Tibial nerve (tissue), 4 donors: Measurements from ENCODE around the gene SDE2. TPM values are rescaled to one million over a fixed set of nuclear protein-coding genes. Genes with fewer than 3 reads are reported as not detected.

Source experiments
- DNase-seq, 2 donors: peaks; one replicate each; pipeline ENCODE4 v3.0.0-alpha.2; 2019; ENCODE audit warnings: low spot score in 2 of 2
- H3K27ac ChIP-seq, 4 donors: fragments of 200-600 bp; sonication (generic) in 3 of 4; one replicate each; pipeline ENCODE4 v1.5.1; 2017 to 2019; ENCODE audit warnings: mild to moderate bottlenecking in 1 of 4
- H3K27me3 ChIP-seq, 2 donors: fragments of 200-600 bp; sonication (generic) in 1 of 2; one replicate each; pipeline versions ENCODE4 v1.5.1 to v1.6.0; 2017 to 2019
- H3K36me3 ChIP-seq, 3 donors: fragments of 200-600 bp; sonication (generic); one replicate each; pipeline ENCODE4 v1.5.1; 2018 to 2019
- H3K4me1 ChIP-seq, 4 donors: fragments of 200-600 bp; sonication (generic) in 3 of 4; one replicate each; pipeline ENCODE4 v1.5.1; 2017 to 2019
- H3K4me3 ChIP-seq, 4 donors: fragments of 200-600 bp; sonication (generic) in 3 of 4; one replicate each; pipeline ENCODE4 v1.5.1; 2017 to 2019; ENCODE audit warnings: mild to moderate bottlenecking in 1 of 4, moderate library complexity in 1 of 4
- H3K9me3 ChIP-seq, 4 donors: fragments of 200-600 bp; sonication (generic) in 3 of 4; one replicate each; pipeline ENCODE4 v1.5.1; 2017 to 2019
- EP300 ChIP-seq, 2 donors: sonication (generic); formaldehyde crosslinking; IDR thresholded peaks; one replicate each; pipeline ENCODE4 v1.6.1; 2017; ENCODE audit warnings: antibody characterized with exemption in 2 of 2, mild to moderate bottlenecking in 1 of 2
- POLR2A ChIP-seq, 2 donors: fragments of 450-650 bp; IDR thresholded peaks; one replicate each; pipeline ENCODE4 v1.6.1; 2017; ENCODE audit warnings: antibody characterized with exemption in 2 of 2, mild to moderate bottlenecking in 2 of 2, moderate library complexity in 2 of 2
- WGBS, 2 donors: methylation state at CpG; one replicate each; pipeline ENCODE4 v1.1.5; 2018; 5-methylcytosine and 5-hydroxymethylcytosine counted together
- total RNA-seq, 4 donors: library from RNA; depleted of rRNA; stranded (reverse); fragments of >200 nt; gene quantifications; one replicate each; pipeline ENCODE4 v1.1.0, GENCODE V29; 2016
- TF ChIP-seq, protein P1 (sequence below), 5 experiments: fragments of 200-600 bp in 3 of 5; fragments of 450-650 bp in 2 of 5; sonication (generic) in 3 of 5; IDR thresholded peaks; one replicate each; pipeline ENCODE4 v1.5.1; 2016 to 2019; ENCODE audit warnings: antibody characterized with exemption in 5 of 5, mild to moderate bottlenecking in 3 of 5, moderate library complexity in 2 of 5

Gene SDE2
- total RNA-seq, 4 donors from 2014 or later, result 15.0 to 27.5 (median 23.7) TPM

DNA sequence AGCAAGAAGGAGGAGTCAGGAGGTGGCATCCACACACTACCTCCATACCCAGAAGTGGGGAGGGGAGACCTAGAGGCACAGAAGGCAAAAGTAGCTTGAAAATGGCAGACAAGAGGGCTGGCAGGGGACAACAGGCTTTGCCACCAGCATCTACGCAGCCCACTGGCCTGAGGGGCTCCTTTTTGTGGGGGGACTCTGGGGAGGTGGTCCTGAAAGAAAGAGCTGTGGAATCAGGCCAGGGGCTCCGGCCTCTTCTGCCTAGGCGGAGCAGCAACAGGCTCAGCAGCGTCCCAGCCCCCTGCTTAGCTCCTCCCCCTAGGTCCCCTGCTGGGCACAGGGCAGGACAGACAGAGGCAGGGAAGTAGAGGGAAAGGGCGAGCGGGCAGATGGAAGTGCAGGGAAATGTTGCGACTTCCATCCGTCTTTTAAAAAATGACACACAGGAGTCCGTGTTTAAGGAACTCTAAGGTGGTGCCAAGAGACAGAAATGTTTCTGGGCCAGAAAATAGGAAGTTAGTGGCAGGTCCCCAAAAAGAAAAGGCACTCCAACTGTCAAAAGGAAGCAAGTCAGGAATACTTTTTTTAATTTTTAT lies 48.1 kb downstream of the SDE2 start:
- TF ChIP-seq, protein P1, sequence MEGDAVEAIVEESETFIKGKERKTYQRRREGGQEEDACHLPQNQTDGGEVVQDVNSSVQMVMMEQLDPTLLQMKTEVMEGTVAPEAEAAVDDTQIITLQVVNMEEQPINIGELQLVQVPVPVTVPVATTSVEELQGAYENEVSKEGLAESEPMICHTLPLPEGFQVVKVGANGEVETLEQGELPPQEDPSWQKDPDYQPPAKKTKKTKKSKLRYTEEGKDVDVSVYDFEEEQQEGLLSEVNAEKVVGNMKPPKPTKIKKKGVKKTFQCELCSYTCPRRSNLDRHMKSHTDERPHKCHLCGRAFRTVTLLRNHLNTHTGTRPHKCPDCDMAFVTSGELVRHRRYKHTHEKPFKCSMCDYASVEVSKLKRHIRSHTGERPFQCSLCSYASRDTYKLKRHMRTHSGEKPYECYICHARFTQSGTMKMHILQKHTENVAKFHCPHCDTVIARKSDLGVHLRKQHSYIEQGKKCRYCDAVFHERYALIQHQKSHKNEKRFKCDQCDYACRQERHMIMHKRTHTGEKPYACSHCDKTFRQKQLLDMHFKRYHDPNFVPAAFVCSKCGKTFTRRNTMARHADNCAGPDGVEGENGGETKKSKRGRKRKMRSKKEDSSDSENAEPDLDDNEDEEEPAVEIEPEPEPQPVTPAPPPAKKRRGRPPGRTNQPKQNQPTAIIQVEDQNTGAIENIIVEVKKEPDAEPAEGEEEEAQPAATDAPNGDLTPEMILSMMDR (IDR thresholded peaks at IDR 0.05), result no peak
- no peak for TF ChIP-seq EP300 (IDR thresholded peaks at IDR 0.05)
- no peak for TF ChIP-seq POLR2A (IDR thresholded peaks at IDR 0.05)
- no peaks in the 10 kb centered on the region for H3K4me1 ChIP-seq
- no peaks in the 10 kb centered on the region for H3K36me3 ChIP-seq
- no peaks in the 10 kb centered on the region for H3K9me3 ChIP-seq
- DNase-seq, result no peak
- no peak overlapping the region for H3K4me3 ChIP-seq
- 53 to 64% methylated on average over 9 of the region's 9 CpGs for WGBS, 2 donors
- no peak overlapping the region for H3K27ac ChIP-seq
- H3K27me3 ChIP-seq, result peaks cover 0 to 11% of the 10 kb centered on the region in 2 donors

DNA sequence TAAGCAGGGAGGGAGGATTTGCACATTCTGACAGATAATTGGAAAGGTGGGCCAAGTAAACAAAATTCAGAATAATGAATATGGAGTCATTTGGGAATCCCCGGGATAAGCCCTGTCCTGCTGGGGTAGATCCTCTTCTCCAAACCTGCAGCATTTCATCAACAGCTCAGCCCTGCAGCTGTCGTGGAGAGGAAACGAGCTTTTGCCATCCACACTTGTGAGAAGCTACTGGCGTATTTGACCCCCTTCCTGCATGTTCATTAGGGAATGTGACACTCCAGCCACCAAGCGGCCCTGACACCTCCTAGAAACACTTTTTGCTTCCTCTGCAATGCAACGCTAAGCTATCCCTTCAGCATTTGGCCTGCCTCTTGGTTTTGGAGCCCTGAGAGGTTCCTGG lies 50.1 kb downstream of the SDE2 start:
- TF ChIP-seq POLR2A (IDR thresholded peaks at IDR 0.05) (no peak), EP300 (IDR thresholded peaks at IDR 0.05) (no peak)
- TF ChIP-seq, protein P1 (IDR thresholded peaks at IDR 0.05), result no peak
- Histone ChIP-seq H3K27ac (no peak overlapping the region), H3K4me1 (no peaks in the 10 kb centered on the region), H3K4me3 (no peak overlapping the region), H3K36me3 (no peaks in the 10 kb centered on the region), H3K9me3 (no peaks in the 10 kb centered on the region), H3K27me3 (peaks cover 0 to 11% of the 10 kb centered on the region in 2 donors)
- DNase-seq, result no peak
- WGBS, 2 donors, result 46 to 58% methylated on average over 6 of the region's 6 CpGs

DNA sequence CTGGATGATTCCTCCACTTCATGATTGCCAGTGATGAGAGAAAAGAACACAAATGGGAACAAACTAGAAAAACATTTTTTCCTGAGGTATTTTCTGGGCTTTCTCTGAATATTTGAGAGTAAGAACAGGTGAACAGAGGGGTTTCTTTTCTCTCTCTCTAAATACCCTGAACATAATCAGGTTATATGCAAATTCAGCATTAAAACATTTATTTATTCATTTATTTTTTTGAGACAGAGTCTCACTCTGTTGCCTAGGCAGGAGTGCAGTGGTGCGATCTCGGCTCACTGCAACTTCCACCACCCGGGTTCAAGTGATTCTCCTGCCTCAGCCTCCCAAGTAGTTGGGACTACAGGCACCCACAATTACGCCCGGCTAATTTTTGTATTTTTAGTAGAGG lies 52.3 kb downstream of the SDE2 start:
- H3K9me3 ChIP-seq, result no peaks in the 10 kb centered on the region
- 91 to 93% methylated on average over 5 of the region's 5 CpGs for WGBS, 2 donors
- TF ChIP-seq EP300 (IDR thresholded peaks at IDR 0.05), result no peak
- TF ChIP-seq, protein P1 (IDR thresholded peaks at IDR 0.05), result no peak
- TF ChIP-seq POLR2A (IDR thresholded peaks at IDR 0.05), result no peak
- no peak overlapping the region for H3K4me3 ChIP-seq
- no peak for DNase-seq
- no peaks in the 10 kb centered on the region for H3K36me3 ChIP-seq
- peaks cover 0 to 11% of the 10 kb centered on the region in 2 donors for H3K27me3 ChIP-seq
- H3K27ac ChIP-seq, result no peak overlapping the region
- no peaks in the 10 kb centered on the region for H3K4me1 ChIP-seq

DNA sequence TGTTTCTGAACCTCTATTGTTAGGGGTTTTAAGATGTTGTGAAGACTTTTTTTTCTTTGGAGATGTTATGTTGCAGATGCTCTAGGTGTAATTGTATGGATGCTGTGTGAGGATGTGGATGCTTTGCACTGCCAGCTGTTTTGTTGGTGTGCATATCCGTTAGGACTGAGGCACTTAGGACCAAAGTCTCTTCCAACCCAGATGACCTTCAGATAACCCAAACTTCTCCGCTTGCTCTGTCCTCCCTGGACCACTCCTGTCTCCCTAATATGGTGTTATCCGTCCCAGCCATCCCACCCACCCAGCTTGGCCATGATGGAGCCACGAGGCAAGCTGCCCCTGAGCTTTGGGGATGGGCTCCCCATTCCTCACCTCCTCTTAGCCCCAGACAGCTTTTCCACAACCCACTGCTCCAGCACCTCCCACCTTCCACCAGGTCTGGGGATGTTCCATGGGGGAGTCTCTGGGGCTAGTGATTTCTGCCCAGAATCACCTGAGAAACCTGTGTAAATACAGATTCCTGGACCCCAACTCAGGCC lies 53.0 kb downstream of the SDE2 start:
- Histone ChIP-seq H3K27me3 (peaks cover 0 to 9% of the 10 kb centered on the region in 2 donors), H3K4me1 (peaks cover 0 to 4% (median 0%) of the 10 kb centered on the region in 4 donors), H3K27ac (no peak overlapping the region), H3K4me3 (no peak overlapping the region), H3K36me3 (no peaks in the 10 kb centered on the region), H3K9me3 (no peaks in the 10 kb centered on the region)
- TF ChIP-seq EP300 (IDR thresholded peaks at IDR 0.05), result no peak
- TF ChIP-seq, protein P1 (IDR thresholded peaks at IDR 0.05), result no peak
- TF ChIP-seq POLR2A (IDR thresholded peaks at IDR 0.05), result no peak
- WGBS, 2 donors, result 59 to 68% methylated on average over 4 of the region's 4 CpGs
- no peak for DNase-seq

DNA sequence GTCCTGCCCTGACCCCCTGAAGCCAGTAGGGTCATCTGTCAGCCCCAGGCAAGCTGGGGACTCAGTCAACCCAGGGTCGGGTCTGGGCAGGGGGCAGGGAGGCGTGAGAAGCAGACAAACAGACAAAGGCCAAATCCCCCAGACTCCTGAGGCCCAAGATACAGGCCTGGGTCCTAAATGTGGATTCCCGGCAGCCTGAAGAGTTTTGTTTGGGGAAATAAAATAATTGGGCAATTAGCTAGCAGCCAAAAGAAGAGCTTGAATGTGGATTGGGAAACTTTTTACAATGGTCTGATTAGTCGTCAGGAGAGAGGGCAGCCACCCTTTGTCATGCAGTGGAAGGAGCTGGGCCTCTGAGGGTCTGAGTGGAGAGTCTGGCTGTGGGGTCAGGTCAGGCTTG lies 53.6 kb downstream of the SDE2 start:
- Histone ChIP-seq H3K36me3 (no peaks in the 10 kb centered on the region), H3K27ac (no peak overlapping the region), H3K4me3 (no peak overlapping the region), H3K27me3 (peaks cover 0 to 3% of the 10 kb centered on the region in 2 donors), H3K9me3 (no peaks in the 10 kb centered on the region), H3K4me1 (peaks cover 0 to 10% (median 0%) of the 10 kb centered on the region in 4 donors)
- TF ChIP-seq, protein P1 (IDR thresholded peaks at IDR 0.05), result no peak
- TF ChIP-seq EP300 (IDR thresholded peaks at IDR 0.05), result no peak
- 42 to 57% methylated on average over 4 of the region's 4 CpGs for WGBS, 2 donors
- no peak for DNase-seq
